AG04450 (cell line): ENCODE measurements around the gene NEK3. TPM values are rescaled to one million over a fixed set of nuclear protein-coding genes. Genes with fewer than 3 reads are reported as not detected.

Source experiments
- CTCF ChIA-PET: fragments of 300-600, 350-600 bp; formaldehyde crosslinking; extraction: SDS; loops from one replicate; lab custom pipeline; 2022; ENCODE audit warnings: antibody characterized with exemption, inconsistent platforms; lab: Charles Lee
- POLR2A ChIA-PET: fragments of 350-600 bp; formaldehyde crosslinking; extraction: SDS; loops from one replicate; lab custom pipeline; 2021; ENCODE audit warnings: antibody characterized with exemption, inconsistent platforms; lab: Yijun Ruan, JAX
- DNase-seq: peaks from one replicate; pipeline ENCODE4 v3.0.0-alpha.2; 2011; ENCODE audit warnings: low read depth, low spot score
- H3K27ac ChIP-seq: one replicate; pipeline ENCODE4 v1.5.1; 2012; ENCODE audit warnings: low read depth, low read length, control low read depth
- H3K27me3 ChIP-seq: one replicate; pipeline ENCODE4 v1.6.0; 2012; ENCODE audit warnings: low read length; ENCODE audit not compliant: control insufficient read depth, insufficient read depth
- H3K4me3 ChIP-seq: 2 replicates; pipeline ENCODE4 v1.5.1; 2011; ENCODE audit warnings: mild to moderate bottlenecking, low read depth, low read length, control low read depth
- H3K9me3 ChIP-seq: 2 replicates; pipeline ENCODE4 v1.5.1; 2012; ENCODE audit warnings: low read length; ENCODE audit not compliant: control insufficient read depth, insufficient read depth
- polyA plus RNA-seq: library from polyadenylated mRNA; depleted of rRNA; stranded (reverse); fragments of >200 nt; gene quantifications from 2 replicates; pipeline ENCODE4 v1.2.3, GENCODE V29; 2011
- TF ChIP-seq, protein P1 (sequence below): IDR thresholded peaks from 2 replicates; pipeline ENCODE4 v1.5.1; 2011; ENCODE audit warnings: low read depth, low read length, control low read depth, inconsistent platforms

NEK3 gene
- polyA plus RNA-seq, 1 experiment: 16.0 TPM

DNA sequence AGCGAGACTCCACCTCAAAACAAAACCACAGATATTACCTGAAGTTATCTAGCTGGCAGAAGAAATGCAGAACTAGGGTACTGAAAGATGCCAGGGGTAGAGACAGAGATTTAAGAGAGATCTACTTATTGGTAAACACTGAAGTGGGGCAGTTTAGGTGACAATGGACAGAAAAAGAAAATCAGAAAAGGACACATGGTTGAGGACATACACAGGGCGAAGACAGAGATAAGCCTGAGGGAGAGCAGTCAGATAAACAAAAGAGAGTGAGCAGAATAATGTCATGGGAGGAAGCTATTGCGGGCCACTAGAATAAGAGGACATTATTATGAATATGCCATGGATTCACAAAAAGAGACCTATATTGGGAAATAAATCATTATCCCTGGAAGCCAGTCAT, 33.9 kb downstream of the NEK3 start:
- ChIA-PET CTCF (interaction anchor here (1.2 to 3.6 kb wide), 3 partner anchors 230 to 325 kb away, joined by 3 to 61 read pairs (median 9); no protein-coding TSS in a partner anchor), POLR2A (no interaction called here)
- TF ChIP-seq, protein P1, sequence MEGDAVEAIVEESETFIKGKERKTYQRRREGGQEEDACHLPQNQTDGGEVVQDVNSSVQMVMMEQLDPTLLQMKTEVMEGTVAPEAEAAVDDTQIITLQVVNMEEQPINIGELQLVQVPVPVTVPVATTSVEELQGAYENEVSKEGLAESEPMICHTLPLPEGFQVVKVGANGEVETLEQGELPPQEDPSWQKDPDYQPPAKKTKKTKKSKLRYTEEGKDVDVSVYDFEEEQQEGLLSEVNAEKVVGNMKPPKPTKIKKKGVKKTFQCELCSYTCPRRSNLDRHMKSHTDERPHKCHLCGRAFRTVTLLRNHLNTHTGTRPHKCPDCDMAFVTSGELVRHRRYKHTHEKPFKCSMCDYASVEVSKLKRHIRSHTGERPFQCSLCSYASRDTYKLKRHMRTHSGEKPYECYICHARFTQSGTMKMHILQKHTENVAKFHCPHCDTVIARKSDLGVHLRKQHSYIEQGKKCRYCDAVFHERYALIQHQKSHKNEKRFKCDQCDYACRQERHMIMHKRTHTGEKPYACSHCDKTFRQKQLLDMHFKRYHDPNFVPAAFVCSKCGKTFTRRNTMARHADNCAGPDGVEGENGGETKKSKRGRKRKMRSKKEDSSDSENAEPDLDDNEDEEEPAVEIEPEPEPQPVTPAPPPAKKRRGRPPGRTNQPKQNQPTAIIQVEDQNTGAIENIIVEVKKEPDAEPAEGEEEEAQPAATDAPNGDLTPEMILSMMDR: no peak
- Histone ChIP-seq H3K9me3 (no peaks in the 10 kb centered on the region), H3K4me3 (no peak overlapping the region), H3K27me3 (peaks cover 6% of the 10 kb centered on the region), H3K27ac (no peak overlapping the region)
- DNase-seq: no peak

DNA sequence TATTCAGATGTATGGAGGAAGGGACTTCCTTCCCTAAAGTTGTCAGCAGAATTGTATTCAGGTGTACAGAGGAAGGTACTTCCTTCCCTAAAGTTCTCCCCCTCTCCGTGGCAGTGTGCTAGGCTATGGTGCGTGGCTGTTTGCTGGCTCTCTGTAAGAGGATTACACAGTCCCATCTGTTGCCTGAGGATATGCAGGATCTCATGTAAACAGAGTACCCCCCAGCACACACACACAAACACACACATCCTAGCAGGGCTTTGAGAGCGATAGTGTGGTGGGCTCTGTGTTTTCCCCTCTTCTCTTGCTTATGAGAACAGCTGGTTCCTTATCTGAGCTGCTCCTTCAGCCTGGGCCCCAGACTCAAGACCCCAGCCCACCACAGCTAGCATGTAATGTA, 40.8 kb downstream of the NEK3 start:
- ChIA-PET POLR2A (no interaction called here), CTCF (interaction anchor here (1.3 kb wide), 1 partner anchor 9 kb away, joined by 5 read pairs; no protein-coding TSS in a partner anchor)
- TF ChIP-seq, protein P1: no peak
- DNase-seq: no peak
- peaks cover 6% of the 10 kb centered on the region for H3K27me3 ChIP-seq
- H3K4me3 ChIP-seq: no peak overlapping the region
- H3K27ac ChIP-seq: no peak overlapping the region
- no peaks in the 10 kb centered on the region for H3K9me3 ChIP-seq

DNA sequence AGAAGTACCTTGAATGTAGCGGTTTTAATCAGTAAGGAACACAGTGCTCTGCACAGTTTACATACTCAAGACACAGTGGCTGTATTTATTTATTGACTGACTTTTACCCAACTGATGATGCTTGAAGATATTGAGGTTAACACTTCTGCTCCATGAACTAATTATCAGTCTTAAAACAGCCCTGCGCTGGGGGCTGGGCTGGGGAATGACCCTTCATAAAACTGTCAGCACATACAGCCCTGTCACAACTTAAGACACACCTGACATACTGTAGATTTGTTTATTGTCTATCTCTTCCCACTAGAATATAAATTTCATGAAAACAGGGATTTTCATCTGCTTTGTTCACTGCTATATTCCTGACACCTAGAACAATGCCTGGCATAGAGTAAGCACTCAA, 41.3 kb downstream of the NEK3 start:
- Histone ChIP-seq H3K9me3 (no peaks in the 10 kb centered on the region), H3K27ac (no peak overlapping the region), H3K27me3 (peaks cover 6% of the 10 kb centered on the region), H3K4me3 (no peak overlapping the region)
- no peak for DNase-seq
- TF ChIP-seq, protein P1: no peak
- CTCF ChIA-PET: interaction anchor here (0.8 to 2.2 kb wide), 2 partner anchors 9 to 110 kb away, joined by 3 to 10 read pairs; no protein-coding TSS in a partner anchor
- POLR2A ChIA-PET: no interaction called here

DNA sequence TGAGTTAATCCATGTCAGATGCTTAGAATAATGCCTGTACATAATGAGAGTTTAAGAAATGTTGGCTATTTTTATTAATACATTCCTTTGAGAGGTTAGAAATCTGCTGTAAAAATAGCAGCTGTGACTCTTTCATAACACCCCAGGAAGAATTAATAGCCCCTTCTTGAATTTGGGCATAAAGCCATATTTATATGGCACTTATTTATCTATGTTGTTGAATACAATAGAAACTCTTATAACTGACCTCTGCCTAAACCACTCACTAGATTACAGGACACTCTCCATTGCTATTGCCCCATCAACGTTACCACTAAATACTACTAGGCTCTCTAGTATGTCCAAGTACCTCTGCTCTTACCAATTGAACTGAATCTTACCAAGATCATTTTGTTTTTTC, 46.8 kb downstream of the NEK3 start:
- Histone ChIP-seq H3K27me3 (no peaks in the 10 kb centered on the region), H3K4me3 (no peak overlapping the region), H3K27ac (no peak overlapping the region), H3K9me3 (no peaks in the 10 kb centered on the region)
- CTCF ChIA-PET: interaction anchor here (1.4 kb wide), 1 partner anchor 15 kb away, joined by 6 read pairs; no protein-coding TSS in a partner anchor
- TF ChIP-seq, protein P1: no peak
- POLR2A ChIA-PET: no interaction called here
- no peak for DNase-seq

DNA sequence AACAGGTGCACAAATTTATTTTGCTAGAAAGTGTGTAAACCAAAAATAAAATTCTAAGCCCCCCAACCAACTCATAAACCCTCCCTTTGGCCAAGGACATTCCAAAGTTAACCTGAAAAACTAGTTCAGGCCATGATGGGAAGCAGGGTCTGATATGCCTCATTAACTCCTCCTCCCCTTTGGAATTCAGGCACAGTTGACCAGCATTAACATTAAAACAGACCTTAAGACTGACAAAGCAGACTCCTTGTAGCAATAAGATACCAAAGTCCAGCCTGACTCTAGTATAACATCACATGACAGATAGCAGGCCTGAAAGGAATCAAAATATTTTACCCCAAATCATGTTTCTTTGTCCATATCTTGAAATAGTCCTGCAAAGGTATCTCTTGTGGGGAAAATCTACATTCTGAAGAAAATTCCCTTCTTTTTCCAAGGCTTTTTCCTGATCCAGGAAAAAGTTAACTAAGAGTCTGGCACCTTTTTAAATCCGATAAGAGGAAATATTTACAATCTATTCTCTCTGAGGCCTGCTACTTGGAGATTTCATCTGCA, 50.2 kb downstream of the NEK3 start:
- Histone ChIP-seq H3K4me3 (no peak overlapping the region), H3K9me3 (no peaks in the 10 kb centered on the region), H3K27me3 (no peaks in the 10 kb centered on the region), H3K27ac (no peak overlapping the region)
- POLR2A ChIA-PET: no interaction called here
- TF ChIP-seq, protein P1: no peak
- no peak for DNase-seq
- CTCF ChIA-PET: no interaction called here
